GM18498 (cell line): ENCODE data around the gene ST6GAL1.
"Not testable (repeated sequence)": the region's sequence is repeated elsewhere in the genome, so short reads cannot be mapped to it uniquely, and the experiment has no call there.

Source experiments
- ATAC-seq: cut with Tn5 transposase; IDR thresholded peaks from one replicate; pipeline ENCODE4 v1.9.1; 2021; ENCODE audit warnings: mild to moderate bottlenecking, moderate library complexity; ENCODE audit not compliant: unreplicated experiment

ST6GAL1 gene

GRCh38 chr3:186966406-186966805 is 36.1 kb downstream of the ST6GAL1 start:
- ATAC-seq: no peak

- not testable (repeated sequence) for ATAC-seq
These were observed 36.9 kb downstream of the ST6GAL1 start for GRCh38 chr3:186967236-186967635.

- ATAC-seq: no peak
These were observed 37.4 kb downstream of the ST6GAL1 start for GRCh38 chr3:186967686-186968085.

GRCh38 chr3:186969607-186970006 is 39.3 kb downstream of the ST6GAL1 start:
- ATAC-seq: no peak

- not testable (repeated sequence) for ATAC-seq
These were observed 40.8 kb downstream of the ST6GAL1 start for GRCh38 chr3:186971106-186971505.

- ATAC-seq: no peak
These were observed 41.3 kb downstream of the ST6GAL1 start for GRCh38 chr3:186971578-186971977.

GRCh38 chr3:186973702-186974101 is 43.4 kb downstream of the ST6GAL1 start:
- no peak for ATAC-seq

- ATAC-seq: no peak
These were observed 44.5 kb downstream of the ST6GAL1 start for GRCh38 chr3:186974824-186975313.

GRCh38 chr3:186975726-186976125 is 45.4 kb downstream of the ST6GAL1 start:
- no peak for ATAC-seq

GRCh38 chr3:186976837-186977750 is 46.8 kb downstream of the ST6GAL1 start:
- ATAC-seq: no peak

- ATAC-seq: no peak
These were observed 48.4 kb downstream of the ST6GAL1 start for GRCh38 chr3:186978712-186979111.

- ATAC-seq: no peak
These were observed 49.5 kb downstream of the ST6GAL1 start for GRCh38 chr3:186979852-186980251.

- ATAC-seq: no peak
These were observed 50.7 kb downstream of the ST6GAL1 start for GRCh38 chr3:186980989-186981388.

GRCh38 chr3:186983659-186984058 is 53.3 kb downstream of the ST6GAL1 start:
- ATAC-seq: no peak

GRCh38 chr3:186984064-186984463 is 53.7 kb downstream of the ST6GAL1 start:
- no peak for ATAC-seq

GRCh38 chr3:186985661-186986364 is 55.5 kb downstream of the ST6GAL1 start:
- peak; percentile 66 for ATAC-seq

- ATAC-seq: no peak
These were observed 56.1 kb downstream of the ST6GAL1 start for GRCh38 chr3:186986406-186986805.

GRCh38 chr3:186986816-186987215 is 56.5 kb downstream of the ST6GAL1 start:
- no peak for ATAC-seq

GRCh38 chr3:186988806-186989205 is 58.5 kb downstream of the ST6GAL1 start:
- peak; percentile 69 for ATAC-seq

- no peak for ATAC-seq
These were observed 59.1 kb downstream of the ST6GAL1 start for GRCh38 chr3:186989429-186989828.

GRCh38 chr3:186990277-186990676 is 60.0 kb downstream of the ST6GAL1 start:
- no peak for ATAC-seq

- no peak for ATAC-seq
These were observed 60.6 kb downstream of the ST6GAL1 start for GRCh38 chr3:186990878-186991308.
